ENCODE data around the gene SIGLEC15. TPM values are rescaled to one million over a fixed set of nuclear protein-coding genes. Genes with fewer than 3 reads are reported as not detected.

SIGLEC15 gene
- polyA plus RNA-seq, 1 experiment = 0.04 TPM

DNA sequence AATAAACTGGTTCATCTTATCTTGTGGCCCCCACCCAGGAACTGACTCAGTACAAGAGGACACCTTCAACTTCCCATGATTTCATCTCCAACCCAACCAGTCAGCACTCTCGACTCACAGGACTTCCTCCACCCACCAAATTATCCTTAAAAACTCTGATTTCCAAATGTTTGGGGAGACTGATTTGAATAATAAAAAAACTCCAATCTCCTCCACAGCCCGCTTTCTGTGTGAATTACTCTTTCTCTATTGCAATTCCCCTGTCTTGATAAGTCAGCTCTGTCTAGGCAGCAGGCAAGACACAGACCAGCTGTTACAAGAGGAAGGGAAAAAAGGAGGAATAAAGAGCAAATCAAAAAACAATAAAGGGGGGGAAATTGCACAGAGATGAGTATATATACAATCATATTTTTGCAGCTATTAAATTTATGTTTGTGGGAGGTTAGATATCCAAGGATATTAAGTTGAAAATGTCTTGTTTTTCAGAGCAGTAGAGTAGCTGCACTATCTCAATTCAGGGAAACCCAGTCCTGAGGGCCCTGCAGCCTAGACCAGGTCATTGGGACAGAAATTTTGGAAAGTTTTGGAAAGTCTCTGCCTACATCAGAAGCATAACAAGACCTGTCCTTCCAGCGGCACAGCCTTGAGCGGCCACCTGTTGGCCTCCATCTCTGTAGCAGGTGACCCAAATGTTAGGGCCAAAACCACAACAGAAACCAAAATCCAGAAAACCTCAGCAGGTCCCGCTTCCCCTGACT lies 32.8 kb upstream of the SIGLEC15 start:
- DNase-seq (ENCODE audit: low read depth) = no peak
- POLR2A ChIA-PET = no interaction called here
- Histone ChIP-seq H3K27me3 (ENCODE audit: control insufficient read depth, insufficient read depth, low read length) (no peaks in the 10 kb centered on the region), H3K4me3 (ENCODE audit: low read depth, low read length) (no peak overlapping the region), H3K36me3 (ENCODE audit: control insufficient read depth, insufficient read depth, low read length) (no peaks in the 10 kb centered on the region)
- CTCF ChIA-PET = no interaction called here
- TF ChIP-seq, protein P1, sequence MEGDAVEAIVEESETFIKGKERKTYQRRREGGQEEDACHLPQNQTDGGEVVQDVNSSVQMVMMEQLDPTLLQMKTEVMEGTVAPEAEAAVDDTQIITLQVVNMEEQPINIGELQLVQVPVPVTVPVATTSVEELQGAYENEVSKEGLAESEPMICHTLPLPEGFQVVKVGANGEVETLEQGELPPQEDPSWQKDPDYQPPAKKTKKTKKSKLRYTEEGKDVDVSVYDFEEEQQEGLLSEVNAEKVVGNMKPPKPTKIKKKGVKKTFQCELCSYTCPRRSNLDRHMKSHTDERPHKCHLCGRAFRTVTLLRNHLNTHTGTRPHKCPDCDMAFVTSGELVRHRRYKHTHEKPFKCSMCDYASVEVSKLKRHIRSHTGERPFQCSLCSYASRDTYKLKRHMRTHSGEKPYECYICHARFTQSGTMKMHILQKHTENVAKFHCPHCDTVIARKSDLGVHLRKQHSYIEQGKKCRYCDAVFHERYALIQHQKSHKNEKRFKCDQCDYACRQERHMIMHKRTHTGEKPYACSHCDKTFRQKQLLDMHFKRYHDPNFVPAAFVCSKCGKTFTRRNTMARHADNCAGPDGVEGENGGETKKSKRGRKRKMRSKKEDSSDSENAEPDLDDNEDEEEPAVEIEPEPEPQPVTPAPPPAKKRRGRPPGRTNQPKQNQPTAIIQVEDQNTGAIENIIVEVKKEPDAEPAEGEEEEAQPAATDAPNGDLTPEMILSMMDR (IDR thresholded peaks at IDR 0.05; ENCODE audit: insufficient read depth, low read depth, low read length) = no peak

DNA sequence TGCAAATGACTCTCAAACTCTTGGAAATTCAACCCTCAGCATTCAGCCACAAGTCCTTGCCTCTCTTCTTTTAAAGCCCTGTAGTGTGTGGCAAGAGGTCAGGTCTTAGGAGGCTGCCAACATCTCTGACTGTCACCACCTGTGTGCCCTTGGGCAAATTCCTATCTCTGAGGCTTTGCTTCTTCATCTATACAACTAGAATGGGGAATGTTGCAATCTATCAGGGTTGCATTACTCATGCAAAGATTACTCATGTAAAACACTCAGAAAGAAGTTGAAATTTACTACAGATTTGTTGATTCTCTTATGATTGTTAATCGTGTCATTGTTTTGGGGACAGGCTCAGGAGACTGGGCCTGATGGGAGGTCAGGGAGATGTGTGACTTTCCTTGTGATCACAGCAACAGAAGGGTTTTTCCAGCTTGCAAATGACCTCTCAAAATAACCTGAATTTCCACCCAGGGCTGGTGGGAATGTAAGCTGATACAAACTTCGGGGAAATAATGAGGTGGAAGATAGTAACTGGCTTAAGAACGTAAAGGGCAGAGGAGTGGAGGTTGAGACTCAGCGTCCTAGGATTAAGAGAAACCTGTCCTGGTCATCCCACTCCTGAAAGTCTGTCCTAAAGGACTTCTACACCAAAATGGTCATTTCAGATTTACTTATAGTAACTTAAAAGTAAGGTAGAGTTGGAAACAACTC lies 32.1 kb upstream of the SIGLEC15 start:
- POLR2A ChIA-PET = no interaction called here
- CTCF ChIA-PET = no interaction called here
- DNase-seq (ENCODE audit: low read depth) = peak; percentile 87
- H3K4me3 ChIP-seq (ENCODE audit: low read depth, low read length) = no peak overlapping the region
- no peaks in the 10 kb centered on the region for H3K36me3 ChIP-seq (ENCODE audit: control insufficient read depth, insufficient read depth, low read length)
- TF ChIP-seq, protein P1 (IDR thresholded peaks at IDR 0.05; ENCODE audit: insufficient read depth, low read depth, low read length) = no peak
- H3K27me3 ChIP-seq (ENCODE audit: control insufficient read depth, insufficient read depth, low read length) = no peaks in the 10 kb centered on the region

DNA sequence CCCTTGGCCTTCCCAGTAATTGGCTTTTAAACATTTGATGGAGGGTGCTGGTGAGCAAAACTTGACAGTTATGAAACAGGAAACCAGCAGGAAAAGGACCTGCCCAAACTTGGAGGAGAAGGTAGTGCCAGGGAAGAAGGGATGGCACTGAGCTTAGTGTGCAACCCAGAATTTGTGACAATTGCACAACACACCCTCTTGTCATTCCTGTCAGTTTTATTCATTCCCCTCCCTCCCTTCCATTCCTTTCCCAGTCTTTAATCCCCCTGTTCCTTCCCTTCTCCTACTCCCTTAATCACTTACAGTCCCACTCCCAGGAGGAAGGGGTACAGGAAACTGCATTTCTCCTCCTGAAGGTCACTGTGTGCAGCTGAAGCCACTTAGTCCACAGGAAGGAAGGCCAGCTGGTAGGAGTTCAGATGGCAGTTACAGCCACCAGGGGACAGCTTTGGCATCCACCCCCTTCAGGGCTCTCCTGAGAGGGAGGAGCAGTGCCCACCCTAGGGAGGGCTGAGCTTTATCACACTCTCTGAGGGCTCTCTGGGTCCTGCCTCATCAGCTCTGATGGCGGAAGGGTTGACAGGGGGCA lies 24.0 kb upstream of the SIGLEC15 start:
- POLR2A ChIA-PET = interaction anchor here (0.6 kb wide), 1 partner anchor 61 kb away, joined by 10 read pairs; no protein-coding TSS in a partner anchor
- DNase-seq (ENCODE audit: low read depth) = no peak
- CTCF ChIA-PET = interaction anchor here (0.8 to 1.2 kb wide), 3 partner anchors 13 to 79 kb away, joined by 3 to 4 read pairs (median 3); no protein-coding TSS in a partner anchor
- no peaks in the 10 kb centered on the region for H3K27me3 ChIP-seq (ENCODE audit: control insufficient read depth, insufficient read depth, low read length)
- TF ChIP-seq, protein P1 (IDR thresholded peaks at IDR 0.05; ENCODE audit: insufficient read depth, low read depth, low read length) = no peak
- no peak overlapping the region for H3K4me3 ChIP-seq (ENCODE audit: low read depth, low read length)
- H3K36me3 ChIP-seq (ENCODE audit: control insufficient read depth, insufficient read depth, low read length) = no peaks in the 10 kb centered on the region

DNA sequence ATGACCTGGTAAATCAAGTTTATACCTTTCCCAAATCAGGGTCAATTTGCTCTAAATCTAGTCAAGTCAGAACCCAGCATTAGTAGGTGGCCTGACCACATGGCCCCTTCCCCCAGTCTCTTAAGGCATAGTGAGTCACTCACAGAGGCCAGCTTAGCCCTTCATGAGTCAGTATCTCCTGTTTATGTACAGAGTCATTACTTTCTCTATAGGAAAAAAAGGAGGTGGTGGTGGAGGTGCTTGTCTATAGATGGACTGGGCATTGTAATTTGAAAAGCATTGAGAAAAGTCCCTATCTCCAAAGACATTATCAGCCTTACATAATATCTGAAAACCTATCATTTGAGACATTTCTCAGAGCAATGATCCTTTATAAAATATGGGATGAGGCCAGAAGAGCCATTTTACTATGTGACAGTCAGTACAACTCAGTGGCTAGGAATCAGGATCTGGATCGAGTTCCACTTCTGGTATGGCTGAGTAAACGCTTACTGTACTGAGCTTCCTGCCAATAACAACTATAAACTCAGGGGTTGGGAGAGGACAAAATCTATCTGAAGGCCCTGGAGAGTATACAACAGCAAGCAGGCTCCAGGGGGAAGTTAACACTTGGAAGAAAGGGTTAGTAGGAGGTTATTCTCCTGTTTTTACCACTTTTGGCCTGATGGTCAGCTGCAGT lies 22.5 kb upstream of the SIGLEC15 start:
- Histone ChIP-seq H3K27me3 (ENCODE audit: control insufficient read depth, insufficient read depth, low read length) (no peaks in the 10 kb centered on the region), H3K4me3 (ENCODE audit: low read depth, low read length) (no peak overlapping the region), H3K36me3 (ENCODE audit: control insufficient read depth, insufficient read depth, low read length) (no peaks in the 10 kb centered on the region)
- ChIA-PET CTCF (interaction anchor here (1.2 kb wide), 1 partner anchor 35 kb away, joined by 3 read pairs; no protein-coding TSS in a partner anchor), POLR2A (interaction anchor here (0.6 to 0.8 kb wide), 2 partner anchors 115 to 1010 kb away, joined by 3 read pairs; no protein-coding TSS in a partner anchor)
- DNase-seq (ENCODE audit: low read depth) = peak; percentile 94
- TF ChIP-seq, protein P1 (IDR thresholded peaks at IDR 0.05; ENCODE audit: insufficient read depth, low read depth, low read length) = no peak
